NCI-H2227 treated with DMSO at 0.1 percent for 48 hours (cell line): Measurements from ENCODE around the gene DNAH14.
"Not testable (repeated sequence)": the region's sequence is repeated elsewhere in the genome, so short reads cannot be mapped to it uniquely, and the experiment has no call there.

Source experiments
- DNase-seq: peaks from one replicate; lab custom pipeline; 2025; lab: John Stamatoyannopoulos, UW

DNAH14 gene

DNA sequence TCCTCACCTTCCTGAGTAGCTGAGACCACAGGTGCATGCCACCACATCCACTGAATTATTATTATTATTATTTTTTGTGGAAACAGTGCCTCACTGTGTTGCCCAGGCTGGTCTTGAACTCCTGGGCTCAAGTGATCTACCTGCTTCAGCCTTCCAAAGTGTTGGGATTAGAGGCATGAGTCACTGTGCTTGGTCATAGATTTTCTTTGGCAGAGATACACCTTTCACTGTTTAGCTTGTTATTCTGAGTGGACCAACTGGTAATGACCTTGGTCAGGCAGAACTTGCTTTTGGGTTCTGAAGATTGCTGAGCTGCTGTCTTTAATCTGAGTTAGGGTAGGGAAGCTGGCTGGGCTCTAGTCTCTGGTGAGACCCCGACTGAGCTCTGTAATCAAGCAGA, 66.8 kb downstream of the DNAH14 start:
- DNase-seq: no peak

DNA sequence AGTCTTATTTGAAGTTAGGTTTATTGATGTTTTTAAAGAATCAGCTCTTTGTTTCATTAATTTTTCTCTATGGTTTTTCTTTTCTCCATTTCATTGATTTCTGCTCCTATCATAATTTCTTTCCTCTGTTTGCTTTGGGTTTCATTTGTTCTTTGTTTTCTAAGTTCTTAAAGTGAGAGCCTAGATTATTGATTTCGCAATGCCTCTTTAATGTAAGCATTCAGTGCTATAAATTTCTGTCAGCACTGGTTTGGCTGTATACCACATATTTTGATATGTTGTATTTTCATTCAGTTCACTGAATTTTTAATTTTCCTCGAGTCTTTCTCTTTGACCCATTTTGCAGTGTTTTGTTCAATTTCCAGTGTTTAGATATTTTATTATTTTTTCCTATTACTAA, 68.7 kb downstream of the DNAH14 start:
- no peak for DNase-seq

DNA sequence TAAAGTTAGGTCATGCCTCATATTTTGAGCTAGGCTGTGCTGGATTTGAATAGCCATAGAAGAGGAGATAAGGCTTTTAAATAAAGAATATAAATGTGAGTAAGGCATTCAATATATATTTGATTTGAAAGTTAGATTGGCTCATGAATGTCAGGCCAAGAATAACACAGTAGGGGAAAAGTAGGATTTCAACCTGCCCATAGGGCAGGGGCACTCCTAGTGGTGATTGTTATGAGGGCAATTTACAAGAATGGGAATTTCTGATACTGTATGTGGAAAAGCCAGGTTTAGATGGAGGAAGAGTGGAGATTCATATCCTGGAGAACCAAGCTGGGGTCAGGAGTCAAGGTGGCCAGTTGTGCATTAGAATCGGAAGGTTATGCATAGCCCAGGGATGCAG, 74.9 kb downstream of the DNAH14 start:
- no peak for DNase-seq

DNA sequence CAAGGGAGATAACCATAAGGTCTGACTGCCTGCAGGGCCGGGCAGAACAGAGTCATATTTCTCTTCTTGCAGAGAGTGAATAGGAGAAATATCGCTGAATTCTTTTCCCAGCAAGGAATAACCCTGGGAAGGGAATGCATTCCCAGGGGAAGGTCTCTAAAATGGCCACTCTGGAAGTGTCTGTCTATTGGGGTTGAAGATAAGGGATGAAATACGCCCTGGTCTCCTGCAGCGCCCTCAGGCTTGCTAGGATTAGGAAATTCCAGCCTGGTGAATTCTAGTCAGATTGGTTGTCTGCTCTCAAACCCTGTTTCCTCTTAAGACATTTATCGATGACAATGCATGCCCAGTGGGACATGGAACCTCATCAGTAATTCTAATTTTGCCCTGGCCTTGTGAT, 76.9 kb downstream of the DNAH14 start:
- not testable (repeated sequence) for DNase-seq

DNA sequence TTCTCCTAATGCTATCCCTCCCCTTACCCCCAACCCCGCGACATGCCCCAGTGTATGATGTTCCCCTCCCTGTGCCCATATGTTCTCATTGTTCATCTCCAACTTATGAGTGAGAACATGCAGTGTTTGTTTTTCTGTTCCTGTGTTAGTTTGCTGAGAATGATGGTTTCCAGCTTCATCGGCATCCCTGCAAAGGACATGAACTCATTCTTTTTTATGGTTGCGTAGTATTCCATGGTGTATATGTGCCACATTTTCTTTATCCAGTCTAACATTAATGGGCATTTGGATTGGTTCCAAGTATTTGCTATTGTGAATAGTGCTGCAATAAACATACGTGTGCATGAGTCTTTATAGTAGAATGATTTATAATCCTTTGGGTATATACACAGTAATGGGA, 78.6 kb downstream of the DNAH14 start:
- DNase-seq: not testable (repeated sequence)

DNA sequence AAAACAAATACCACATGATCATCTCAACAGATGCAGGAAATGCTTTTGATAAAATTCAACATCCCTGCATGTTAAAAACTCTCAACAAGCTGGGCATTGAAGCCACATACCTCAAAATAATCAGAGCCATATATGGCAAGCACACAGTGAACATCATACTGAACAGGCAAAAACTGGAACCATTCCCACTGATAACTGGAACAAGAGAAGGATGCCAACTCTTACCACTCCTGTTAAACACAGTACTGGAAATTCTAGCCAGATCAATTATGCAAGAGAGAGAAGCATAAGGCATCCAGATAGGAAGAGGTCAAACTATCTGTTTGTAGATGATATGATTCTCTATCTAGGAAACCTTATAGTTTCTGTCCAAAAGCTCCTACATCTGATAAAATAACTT, 91.6 kb downstream of the DNAH14 start:
- no peak for DNase-seq

DNA sequence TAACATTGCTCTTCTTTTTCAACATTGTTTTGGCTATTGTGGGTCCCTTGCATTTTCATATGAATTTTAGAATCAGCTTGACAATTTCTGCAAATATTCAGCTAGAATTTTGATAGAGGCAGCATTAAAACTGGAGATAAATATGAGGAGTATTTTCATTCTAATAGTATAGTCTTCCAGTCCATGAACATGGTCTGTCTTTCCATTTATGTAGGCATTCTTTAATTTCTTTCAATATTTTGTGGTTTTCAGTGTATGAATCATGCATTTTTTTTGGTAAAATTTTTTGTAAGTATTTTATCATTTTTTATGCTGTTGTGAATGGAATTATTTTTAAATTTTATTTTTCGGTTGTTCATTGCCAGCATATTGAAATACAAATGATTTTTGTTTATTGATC, 97.2 kb downstream of the DNAH14 start:
- no peak for DNase-seq

DNA sequence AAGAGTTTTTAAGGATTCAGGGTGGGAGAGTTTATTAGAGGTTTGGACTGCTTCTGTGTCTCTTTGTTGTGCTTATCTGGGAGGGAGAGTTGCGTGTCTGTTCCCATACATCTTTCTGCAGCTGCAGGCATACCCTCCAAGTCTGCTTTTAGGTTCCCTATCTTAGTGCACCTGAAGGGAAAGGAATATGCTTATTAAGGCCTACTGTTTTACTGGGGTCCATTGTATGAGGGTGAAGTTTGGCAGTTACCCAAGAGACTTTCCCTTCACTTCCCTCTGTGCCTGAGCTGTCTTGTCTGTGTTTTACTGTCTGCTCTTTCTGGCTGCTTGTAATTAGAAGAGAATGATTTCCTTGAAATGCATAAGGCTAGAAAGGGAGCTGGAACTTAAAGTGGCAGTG, 107.0 kb downstream of the DNAH14 start:
- DNase-seq: not testable (repeated sequence)

DNA sequence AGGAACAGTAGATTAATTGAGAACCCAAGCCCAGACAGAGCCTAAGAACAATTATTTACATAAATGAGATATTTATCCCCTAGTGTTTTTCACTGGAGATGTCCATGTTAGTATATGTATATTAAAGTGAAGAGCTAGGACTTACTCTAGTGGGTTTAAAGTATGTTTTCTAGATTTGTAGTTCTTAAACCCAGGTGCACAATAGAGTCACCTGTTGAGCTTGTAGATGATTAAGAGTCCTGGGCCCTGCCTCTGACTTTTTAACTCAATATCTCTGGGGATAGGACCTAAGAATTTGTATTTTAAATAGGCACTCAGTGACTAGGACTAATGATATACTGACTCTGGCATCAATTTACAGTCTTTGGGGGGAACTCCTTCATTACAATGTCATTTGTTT, 112.8 kb downstream of the DNAH14 start:
- no peak for DNase-seq

DNA sequence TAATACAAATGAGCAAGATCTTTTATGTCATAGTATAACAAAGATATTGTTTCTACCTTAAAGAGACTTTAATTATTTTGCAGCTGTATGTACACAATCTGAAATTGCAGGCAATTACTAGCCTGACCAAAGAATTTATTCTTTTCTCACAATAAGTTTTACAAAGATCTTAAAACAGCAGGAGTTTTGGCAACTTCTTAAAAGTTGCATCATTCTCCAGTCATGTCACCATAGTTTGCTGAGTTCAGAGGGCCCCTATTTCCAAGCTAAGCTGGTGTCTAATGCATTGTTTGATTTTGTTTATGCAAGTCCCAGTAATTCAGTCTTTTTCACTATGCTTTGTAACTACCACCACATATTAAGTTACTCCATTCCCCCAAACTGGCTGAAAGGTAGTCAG, 114.8 kb downstream of the DNAH14 start:
- DNase-seq: no peak

DNA sequence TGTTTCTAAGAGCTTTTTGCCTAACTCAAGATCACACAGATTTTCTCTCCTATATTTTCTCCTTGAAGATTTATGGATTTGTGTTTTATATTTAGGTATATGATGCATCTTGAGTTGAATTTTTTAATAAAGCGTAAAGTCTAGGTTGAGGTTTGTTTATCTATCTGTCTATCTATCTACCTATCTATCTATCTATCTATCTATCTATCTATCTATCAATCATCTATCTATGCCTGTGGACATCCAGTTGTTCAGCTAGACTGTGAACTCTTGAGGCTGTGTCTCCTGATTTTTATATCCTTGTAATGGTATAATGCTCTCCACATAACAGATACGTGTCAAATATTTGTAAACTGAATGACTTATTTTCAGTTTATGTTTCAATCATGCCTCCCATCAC, 120.1 kb downstream of the DNAH14 start:
- DNase-seq: no peak

DNA sequence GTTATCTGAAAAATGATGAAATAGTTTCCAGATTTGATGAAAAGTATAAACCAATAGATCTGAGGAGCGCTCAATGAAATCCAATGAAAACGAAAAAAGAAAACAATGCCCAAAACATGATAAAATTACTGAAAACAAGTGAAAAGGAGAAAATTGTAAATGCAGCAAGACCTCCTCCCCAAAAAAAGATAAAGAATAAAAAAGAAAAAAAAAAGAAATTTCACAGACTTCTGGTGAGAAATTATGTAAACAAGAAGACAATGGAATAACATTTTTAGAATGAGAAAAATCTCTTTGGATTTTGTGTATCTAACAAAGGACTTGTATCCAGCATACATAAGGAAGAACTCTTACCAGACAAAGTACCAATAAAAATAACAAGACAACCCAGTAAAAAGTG, 134.2 kb downstream of the DNAH14 start:
- DNase-seq: no peak

DNA sequence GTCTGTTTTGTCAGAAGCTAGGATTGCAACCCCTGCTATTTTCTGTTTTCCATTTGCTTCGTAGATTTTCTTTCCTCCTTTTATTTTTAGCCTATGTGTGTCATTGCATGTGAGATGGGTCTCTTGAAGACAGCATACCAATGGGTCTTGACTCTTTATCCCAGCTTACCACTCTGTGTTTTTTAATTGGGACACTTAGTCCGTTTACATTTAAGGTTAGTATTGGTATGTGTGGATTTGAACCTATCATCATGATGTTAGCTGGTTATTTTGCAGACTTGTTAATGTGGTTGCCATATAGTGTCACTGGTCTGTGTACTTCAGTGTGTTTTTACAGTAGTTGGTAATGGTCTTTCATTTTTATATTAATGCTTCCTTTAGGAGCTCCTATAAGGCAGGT, 141.5 kb downstream of the DNAH14 start:
- DNase-seq: no peak

DNA sequence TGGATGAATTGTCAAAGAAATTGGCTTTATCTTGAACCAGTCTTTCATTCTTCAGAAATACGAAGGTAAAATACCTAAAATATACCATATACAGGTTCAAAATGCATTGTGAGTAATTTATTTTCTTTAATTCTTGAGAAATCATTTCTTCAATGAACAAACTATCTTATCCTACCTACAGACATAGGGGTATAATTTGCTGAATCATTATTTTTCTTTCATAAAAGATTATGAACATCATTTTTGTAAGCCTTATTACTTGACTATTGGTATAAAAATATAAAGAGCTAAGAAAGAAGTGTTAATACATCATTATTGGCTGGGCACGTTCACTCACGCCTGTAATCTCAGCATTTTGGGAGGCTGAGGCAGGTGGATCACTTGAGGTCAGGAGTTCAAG, 167.7 kb downstream of the DNAH14 start:
- no peak for DNase-seq

DNA sequence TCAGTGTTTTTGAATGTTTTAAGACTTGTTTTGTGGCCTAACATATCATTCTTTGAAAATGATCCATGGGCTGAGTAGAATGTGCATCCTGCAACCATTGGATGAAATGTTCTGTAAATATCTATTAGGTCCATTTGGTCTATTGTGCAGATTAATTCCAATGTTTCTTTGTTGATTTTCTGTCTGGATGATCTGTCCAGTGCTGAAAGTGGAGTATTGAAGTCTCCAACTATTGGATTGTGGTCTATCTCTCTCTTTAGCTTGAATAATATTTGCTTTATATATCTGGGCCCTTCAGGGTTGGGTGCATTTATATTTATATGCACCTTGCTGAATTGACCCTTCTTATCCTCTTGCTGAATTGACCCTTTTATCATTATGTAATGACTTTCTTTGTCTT, 181.5 kb downstream of the DNAH14 start:
- no peak for DNase-seq

DNA sequence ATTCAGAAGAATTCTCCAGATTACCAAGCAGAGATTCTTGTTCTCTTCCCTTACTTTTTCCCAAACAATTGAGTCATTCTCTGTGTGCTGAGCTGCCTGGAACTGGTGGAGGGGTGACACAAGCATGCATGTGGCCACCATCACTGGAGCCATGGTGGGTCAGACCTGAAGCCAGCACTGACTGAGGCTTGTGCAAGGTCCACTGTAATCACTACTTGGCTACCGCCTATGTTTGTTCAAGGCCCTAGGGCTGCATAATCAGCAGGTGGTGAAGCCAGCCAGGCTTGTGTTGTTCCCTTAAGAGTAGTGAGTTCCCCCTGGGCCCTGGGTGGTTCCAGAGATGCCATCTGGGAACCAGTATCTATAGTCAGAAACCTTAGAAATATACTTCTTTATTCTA, 183.8 kb downstream of the DNAH14 start:
- no peak for DNase-seq

DNA sequence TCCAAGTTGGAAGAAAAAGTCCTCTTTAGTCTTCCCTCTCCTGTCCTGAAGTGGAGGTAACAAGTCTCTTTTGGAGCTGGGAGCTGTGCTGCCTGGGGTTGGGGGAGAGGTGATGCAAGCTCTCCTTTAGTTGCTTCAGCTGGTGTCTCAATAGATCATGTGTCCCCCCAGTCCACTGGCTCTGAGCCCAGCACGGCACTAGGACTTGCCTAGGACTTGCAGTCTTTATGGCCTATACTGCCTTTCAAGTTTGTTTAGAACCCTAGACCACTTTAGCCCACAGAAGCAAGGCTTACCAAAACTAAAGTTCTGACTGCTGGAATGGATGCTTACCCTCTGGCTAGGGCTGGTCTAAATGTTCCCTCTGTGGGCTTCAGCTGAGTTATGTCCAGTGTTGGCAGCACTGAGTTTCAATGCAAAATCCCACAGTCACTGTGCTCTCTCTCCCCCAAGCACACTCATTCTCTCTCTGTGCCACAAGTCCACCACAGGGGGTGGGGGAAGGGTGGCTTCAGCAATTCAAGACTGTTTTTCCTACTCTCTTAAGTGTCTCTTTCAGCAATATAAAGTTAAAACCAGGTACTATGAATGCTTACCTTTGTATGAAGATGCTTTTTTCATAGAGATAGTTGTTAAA, 185.0 kb downstream of the DNAH14 start:
- DNase-seq: no peak

DNA sequence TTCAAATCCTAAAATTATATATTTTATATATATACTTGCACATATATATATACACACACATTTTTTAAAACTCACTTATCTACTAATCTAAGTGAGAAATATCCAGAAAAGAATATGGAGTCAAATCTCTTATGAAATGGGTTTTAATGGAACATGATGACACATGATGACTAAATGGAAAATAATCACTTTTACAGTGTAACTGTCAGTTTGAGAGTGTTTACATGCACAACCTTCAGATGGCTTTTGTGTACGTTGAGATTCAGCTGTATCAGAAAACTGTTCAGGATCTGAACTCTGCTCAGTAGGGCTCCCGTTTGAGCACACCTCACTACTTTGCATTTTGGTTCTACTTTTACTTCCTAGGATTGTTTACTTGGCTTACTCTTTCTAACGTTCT, 189.8 kb downstream of the DNAH14 start:
- DNase-seq: no peak

DNA sequence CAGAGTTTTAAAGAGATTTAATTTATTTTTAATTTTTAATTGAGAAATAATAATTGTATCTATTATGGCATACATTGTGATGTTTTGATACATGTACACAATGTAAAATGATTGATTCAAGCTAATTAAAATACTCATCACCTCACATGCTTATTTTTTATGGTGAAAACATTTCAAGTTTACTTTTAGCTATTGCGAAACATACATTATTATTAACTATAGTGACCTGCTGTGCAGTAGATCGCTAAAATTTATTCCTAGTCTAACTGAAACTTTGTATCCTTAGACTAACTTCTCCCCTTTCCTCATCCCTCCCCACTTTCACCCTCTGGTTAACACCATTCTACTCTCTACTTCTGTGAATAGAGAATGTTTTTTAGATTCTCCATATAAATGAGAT, 191.6 kb downstream of the DNAH14 start:
- DNase-seq: no peak

DNA sequence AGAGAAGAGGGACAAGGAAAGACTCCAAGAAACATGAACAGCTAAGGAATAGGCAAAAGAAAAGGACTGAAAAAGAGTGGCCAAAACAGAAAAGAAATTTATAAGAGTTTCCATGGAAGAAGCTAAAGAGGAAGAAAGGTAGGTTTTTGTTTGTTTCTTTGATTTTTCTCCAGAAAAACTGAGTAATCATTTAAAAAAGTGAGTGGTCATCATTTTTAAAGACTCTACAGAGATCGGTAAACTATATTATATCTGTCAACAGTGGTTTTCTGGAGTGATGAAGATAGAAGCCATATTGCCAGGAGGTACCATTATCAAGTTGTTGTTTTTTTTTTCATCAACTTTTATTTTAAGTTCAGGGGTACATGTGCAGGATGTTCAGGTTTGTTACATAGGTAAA, 202.4 kb downstream of the DNAH14 start:
- DNase-seq: no peak

DNA sequence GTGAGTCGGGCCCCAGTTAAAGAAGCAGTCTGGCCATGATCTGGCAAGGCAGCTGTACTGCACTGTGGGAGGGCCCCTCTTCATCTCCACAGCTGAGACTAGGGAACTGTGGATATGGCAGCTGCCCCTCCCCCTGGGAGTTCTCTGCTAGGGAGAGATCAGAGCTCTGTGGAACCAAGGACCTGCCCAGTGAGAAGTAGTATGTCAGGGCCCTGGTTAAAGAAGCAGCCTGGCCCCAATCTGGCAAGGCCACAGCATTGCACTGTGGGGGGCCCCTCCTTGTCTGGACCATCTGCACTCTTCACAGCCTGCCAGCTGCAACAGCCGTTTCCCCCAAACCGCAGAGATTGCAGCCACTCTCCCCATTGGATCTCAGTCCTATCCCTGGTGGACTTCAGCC, 208.5 kb downstream of the DNAH14 start:
- DNase-seq: no peak

DNA sequence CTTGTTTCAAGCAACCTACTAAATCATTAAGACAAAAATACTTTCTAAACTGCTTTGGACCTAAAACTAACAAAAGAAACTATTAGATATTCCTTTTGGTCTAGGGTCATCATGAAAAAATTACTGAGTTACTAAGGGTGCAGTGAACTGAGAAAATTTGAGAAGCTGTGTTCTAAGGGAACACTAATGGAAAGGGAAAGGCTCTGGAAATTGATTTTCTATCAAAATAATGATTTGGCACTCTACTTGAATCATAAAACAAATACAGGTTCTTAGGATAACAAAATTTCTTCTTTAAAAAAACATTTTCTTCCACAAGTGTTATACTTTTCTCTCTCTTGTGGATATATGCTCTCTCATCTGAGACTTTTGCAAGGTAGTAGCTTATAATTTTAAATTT, 213.5 kb downstream of the DNAH14 start:
- no peak for DNase-seq

DNA sequence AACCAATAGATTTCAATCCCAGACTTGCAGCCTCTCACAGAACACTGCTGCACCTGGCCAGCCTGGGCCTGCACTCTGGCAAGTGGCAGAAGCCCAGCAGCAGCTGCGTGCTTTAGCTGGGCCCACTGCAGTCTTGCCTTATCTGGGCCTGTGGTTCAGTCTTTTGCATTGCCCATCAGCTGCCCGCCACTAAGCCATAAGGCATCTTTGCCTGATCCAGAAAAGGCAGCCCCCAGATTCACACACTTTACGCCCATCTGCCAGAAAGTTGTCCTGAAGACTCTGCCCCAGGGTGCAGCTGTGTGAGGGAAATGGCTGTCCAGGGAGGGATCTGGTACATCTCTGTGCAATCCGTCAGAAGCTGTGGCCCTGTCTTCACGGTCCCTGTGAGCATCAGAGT, 217.0 kb downstream of the DNAH14 start:
- no peak for DNase-seq

DNA sequence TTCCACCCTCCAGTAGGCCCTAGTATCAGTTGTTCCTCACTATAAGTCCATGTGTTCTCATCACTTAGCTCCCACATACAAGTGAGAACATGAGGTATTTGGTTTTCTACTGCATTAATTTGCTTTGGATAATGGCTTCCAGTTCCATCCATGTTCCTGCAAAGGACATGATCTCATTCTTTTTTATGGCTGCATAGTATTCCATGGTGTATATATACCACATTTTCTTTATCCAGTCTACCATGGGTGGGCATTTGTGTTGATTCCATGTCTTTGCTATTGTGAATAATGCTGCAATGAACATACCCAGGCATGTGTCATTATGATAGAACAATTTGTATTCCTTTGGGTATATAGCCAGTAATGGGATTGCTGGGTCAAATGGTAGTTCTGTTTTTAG, 218.3 kb downstream of the DNAH14 start:
- DNase-seq: not testable (repeated sequence)

DNA sequence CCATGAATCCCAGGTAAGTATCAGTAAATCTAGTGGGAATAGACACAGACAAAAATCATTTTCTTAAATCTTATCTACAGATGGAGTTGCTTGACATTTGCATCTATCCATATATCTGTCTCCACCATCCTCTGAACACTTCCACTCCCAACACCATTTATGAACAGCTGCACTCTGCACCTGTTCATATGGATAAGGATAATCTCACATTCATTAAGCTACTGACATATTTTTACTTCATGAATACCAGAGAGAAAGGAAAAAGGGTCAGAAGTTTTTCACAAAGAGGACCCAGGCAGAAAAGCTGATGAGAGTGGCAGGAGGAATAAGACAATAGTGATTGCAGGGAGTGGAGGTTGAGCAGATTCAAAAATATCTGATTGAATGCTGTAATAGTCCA, 222.6 kb downstream of the DNAH14 start:
- DNase-seq: no peak
